KBM-7 (cell line): Measurements from ENCODE around the gene JPH3.

Source experiments
- DNase-seq: peaks from one replicate; pipeline ENCODE4 v3.0.0-alpha.2; 2015
- in situ Hi-C: fragments of 300-500 bp; cut with MboI; formaldehyde crosslinking; loops from 2 replicates; pipeline ENCODE4 v1.14.3; 2020; ENCODE audit warnings: low sequenced_read_pairs, low pct_unique_long_range_greater_than_20kb, mixed read lengths

JPH3 gene

GRCh38 chr16:87700406-87701077 lies 98.2 kb downstream of the JPH3 start:
- in situ Hi-C loops: no loop called here

GRCh38 chr16:87701078-87701460 lies 98.8 kb downstream of the JPH3 start:
- no peak for DNase-seq
- in situ Hi-C loops: no loop called here

More at GRCh38 chr16:87700406-87701077, 98.2 kb downstream of the JPH3 start:
- DNase-seq: no peak

GRCh38 chr16:87701505-87701921 lies 99.2 kb downstream of the JPH3 start:
- in situ Hi-C loops: no loop called here
- no peak for DNase-seq

GRCh38 chr16:87702325-87702811 lies 100.1 kb downstream of the JPH3 start:
- in situ Hi-C loops: no loop called here
- DNase-seq: peak; percentile 28

GRCh38 chr16:87703071-87703470 lies 100.8 kb downstream of the JPH3 start:
- in situ Hi-C loops: no loop called here
- no peak for DNase-seq

- in situ Hi-C loops: no loop called here
- DNase-seq: no peak
Measured at GRCh38 chr16:87703835-87704375, 101.6 kb downstream of the JPH3 start.

GRCh38 chr16:87704754-87705353 lies 102.5 kb downstream of the JPH3 start:
- DNase-seq: no peak
- in situ Hi-C loops: no loop called here

- in situ Hi-C loops: no loop called here
- no peak for DNase-seq
Measured at GRCh38 chr16:87705771-87706277, 103.5 kb downstream of the JPH3 start.

- DNase-seq: no peak
- in situ Hi-C loops: no loop called here
Measured at GRCh38 chr16:87706278-87707000, 104.1 kb downstream of the JPH3 start.

GRCh38 chr16:87707097-87707496 lies 104.8 kb downstream of the JPH3 start:
- in situ Hi-C loops: no loop called here
- DNase-seq: no peak

GRCh38 chr16:87707714-87708580 lies 105.6 kb downstream of the JPH3 start:
- in situ Hi-C loops: no loop called here
- no peak for DNase-seq

GRCh38 chr16:87708881-87709638 lies 106.8 kb downstream of the JPH3 start:
- in situ Hi-C loops: no loop called here
- no peak for DNase-seq

- in situ Hi-C loops: no loop called here
- no peak for DNase-seq
Measured at GRCh38 chr16:87709677-87710076, 107.4 kb downstream of the JPH3 start.

GRCh38 chr16:87710887-87711286 lies 108.6 kb downstream of the JPH3 start:
- in situ Hi-C loops: no loop called here
- DNase-seq: no peak

GRCh38 chr16:87712184-87712762 lies 110.0 kb downstream of the JPH3 start:
- in situ Hi-C loops: no loop called here
- no peak for DNase-seq

GRCh38 chr16:87713451-87714229 lies 111.3 kb downstream of the JPH3 start:
- no peak for DNase-seq
- in situ Hi-C loops: no loop called here

GRCh38 chr16:87715231-87715630 lies 112.9 kb downstream of the JPH3 start:
- no peak for DNase-seq
- in situ Hi-C loops: no loop called here
